Measurements from ENCODE around the gene IWS1.

The IWS1 gene

DNA sequence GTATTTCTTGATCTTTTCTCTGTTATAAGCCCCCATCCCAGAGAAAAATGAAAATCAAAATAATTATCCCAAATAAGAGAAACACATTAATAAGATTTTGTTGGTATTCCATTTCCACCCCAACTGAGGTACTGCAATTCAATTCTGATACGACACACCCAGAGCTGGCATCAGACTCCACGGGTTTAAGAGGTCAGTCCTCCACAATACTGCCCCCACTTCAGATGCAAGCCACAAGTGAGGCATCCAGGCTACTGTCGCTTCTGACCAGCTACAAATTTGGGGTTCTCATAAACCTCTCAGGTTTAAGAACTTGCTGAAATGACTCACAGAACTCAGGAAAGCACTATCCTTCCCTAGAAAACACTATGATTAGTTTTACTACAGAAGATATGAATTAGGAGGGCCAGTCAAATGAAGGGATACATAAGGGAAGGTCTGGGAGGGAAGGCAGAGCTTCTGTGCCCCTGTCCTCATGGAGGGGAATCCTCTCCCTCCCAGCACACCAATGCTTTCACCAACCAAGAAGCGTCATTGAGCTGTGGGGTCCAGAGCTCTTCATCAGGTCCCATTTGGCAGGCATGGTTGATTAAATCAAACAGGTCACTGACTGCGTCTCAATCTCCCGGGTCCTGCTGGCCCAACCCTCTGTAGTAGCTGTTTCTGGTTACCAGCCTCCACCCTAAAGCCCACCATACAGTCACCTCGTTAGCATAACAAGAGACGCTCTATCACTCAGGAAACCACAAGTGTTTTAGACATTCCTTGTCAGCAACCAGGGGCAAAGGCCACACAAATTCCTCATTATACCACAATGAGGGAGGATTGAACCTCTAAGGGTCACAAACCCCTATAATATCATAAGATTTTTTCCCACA lies 46.2 kb downstream of the IWS1 start:
- no peak for DNase-seq
- H3K4me3 ChIP-seq (ENCODE audit: insufficient read depth, low read depth, low read length, poor library complexity, severe bottlenecking): no peak overlapping the region
- H3K36me3 ChIP-seq (ENCODE audit: control insufficient read depth, insufficient read depth, low read length): peaks cover 33% of the 10 kb centered on the region
- H3K4me1 ChIP-seq (ENCODE audit: control insufficient read depth, insufficient read depth, low read length, poor library complexity, severe bottlenecking): no peaks in the 10 kb centered on the region
- no peak overlapping the region for H3K27ac ChIP-seq (ENCODE audit: insufficient read depth, low read length, poor library complexity, severe bottlenecking)
- no peaks in the 10 kb centered on the region for H3K9me3 ChIP-seq (ENCODE audit: control insufficient read depth, low read length)
- no peaks in the 10 kb centered on the region for H3K27me3 ChIP-seq (replicated peaks; ENCODE audit: control insufficient read depth, insufficient read depth, low read length, poor library complexity, severe bottlenecking)

DNA sequence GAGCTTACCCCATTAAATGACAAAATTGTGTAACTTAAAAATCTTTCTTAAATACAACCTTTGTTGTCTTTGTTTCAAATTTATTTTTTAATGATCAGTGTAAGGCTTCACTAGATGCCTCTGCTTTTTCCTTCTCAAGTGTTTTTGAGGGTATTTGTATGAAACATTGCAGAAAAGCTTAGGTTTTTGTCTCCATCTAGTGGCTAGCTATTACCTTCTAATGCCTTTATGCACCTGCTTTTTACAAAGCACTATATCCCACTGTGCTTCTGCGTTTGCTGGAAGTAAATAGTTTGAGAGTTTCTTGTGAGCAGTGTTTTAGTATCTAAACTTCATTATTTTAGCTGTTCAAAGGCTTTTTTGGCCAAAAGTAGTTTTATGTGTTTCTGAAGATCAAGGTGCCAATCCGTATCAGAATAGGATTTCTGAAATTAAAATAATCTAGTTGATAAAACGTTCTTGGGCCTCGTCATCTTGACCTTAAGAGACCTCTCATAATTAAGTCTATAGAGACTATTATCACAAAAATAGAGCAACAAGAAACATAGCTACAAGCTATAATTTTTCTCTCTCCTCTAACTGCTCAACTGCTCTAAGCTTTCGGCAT lies 47.0 kb downstream of the IWS1 start:
- no peak for DNase-seq
- Histone ChIP-seq H3K27ac (ENCODE audit: insufficient read depth, low read length, poor library complexity, severe bottlenecking) (no peak overlapping the region), H3K4me3 (ENCODE audit: insufficient read depth, low read depth, low read length, poor library complexity, severe bottlenecking) (no peak overlapping the region), H3K9me3 (ENCODE audit: control insufficient read depth, low read length) (no peaks in the 10 kb centered on the region), H3K27me3 (replicated peaks; ENCODE audit: control insufficient read depth, insufficient read depth, low read length, poor library complexity, severe bottlenecking) (no peaks in the 10 kb centered on the region), H3K36me3 (ENCODE audit: control insufficient read depth, insufficient read depth, low read length) (peaks cover 30% of the 10 kb centered on the region), H3K4me1 (ENCODE audit: control insufficient read depth, insufficient read depth, low read length, poor library complexity, severe bottlenecking) (no peaks in the 10 kb centered on the region)

- H3K27me3 ChIP-seq (replicated peaks; ENCODE audit: control insufficient read depth, insufficient read depth, low read length, poor library complexity, severe bottlenecking): no peaks in the 10 kb centered on the region
- H3K27ac ChIP-seq (ENCODE audit: insufficient read depth, low read length, poor library complexity, severe bottlenecking): no peak overlapping the region
- no peak for DNase-seq
- no peaks in the 10 kb centered on the region for H3K4me1 ChIP-seq (ENCODE audit: control insufficient read depth, insufficient read depth, low read length, poor library complexity, severe bottlenecking)
- H3K4me3 ChIP-seq (ENCODE audit: insufficient read depth, low read depth, low read length, poor library complexity, severe bottlenecking): no peak overlapping the region
- H3K36me3 ChIP-seq (ENCODE audit: control insufficient read depth, insufficient read depth, low read length): peaks cover 9% of the 10 kb centered on the region
- H3K9me3 ChIP-seq (ENCODE audit: control insufficient read depth, low read length): no peaks in the 10 kb centered on the region
Observed at GRCh38 chr2:127475788-127476187, 50.5 kb downstream of the IWS1 start.

DNA sequence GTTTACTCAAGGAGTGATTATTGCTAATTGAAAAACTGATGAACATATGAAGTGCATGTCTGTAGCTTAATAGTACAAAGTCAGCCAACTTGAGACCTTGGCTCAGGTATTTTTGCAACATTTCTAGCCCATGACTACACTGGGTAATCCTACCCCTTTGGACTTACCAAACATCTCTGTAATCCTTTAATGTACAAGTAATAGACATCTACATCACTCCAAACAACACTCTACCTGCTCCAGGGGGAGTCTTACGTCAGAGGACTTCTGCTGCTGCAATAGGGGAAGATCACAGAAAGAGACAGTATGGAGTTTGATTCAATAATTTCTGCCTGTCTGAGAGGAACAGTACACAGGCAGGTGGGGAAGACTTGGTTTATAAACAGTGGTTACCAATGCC lies 54.0 kb downstream of the IWS1 start:
- Histone ChIP-seq H3K4me3 (ENCODE audit: insufficient read depth, low read depth, low read length, poor library complexity, severe bottlenecking) (no peak overlapping the region), H3K27ac (ENCODE audit: insufficient read depth, low read length, poor library complexity, severe bottlenecking) (no peak overlapping the region), H3K9me3 (ENCODE audit: control insufficient read depth, low read length) (no peaks in the 10 kb centered on the region), H3K4me1 (ENCODE audit: control insufficient read depth, insufficient read depth, low read length, poor library complexity, severe bottlenecking) (no peaks in the 10 kb centered on the region), H3K36me3 (ENCODE audit: control insufficient read depth, insufficient read depth, low read length) (peaks cover 3% of the 10 kb centered on the region), H3K27me3 (replicated peaks; ENCODE audit: control insufficient read depth, insufficient read depth, low read length, poor library complexity, severe bottlenecking) (no peaks in the 10 kb centered on the region)
- DNase-seq: no peak

DNA sequence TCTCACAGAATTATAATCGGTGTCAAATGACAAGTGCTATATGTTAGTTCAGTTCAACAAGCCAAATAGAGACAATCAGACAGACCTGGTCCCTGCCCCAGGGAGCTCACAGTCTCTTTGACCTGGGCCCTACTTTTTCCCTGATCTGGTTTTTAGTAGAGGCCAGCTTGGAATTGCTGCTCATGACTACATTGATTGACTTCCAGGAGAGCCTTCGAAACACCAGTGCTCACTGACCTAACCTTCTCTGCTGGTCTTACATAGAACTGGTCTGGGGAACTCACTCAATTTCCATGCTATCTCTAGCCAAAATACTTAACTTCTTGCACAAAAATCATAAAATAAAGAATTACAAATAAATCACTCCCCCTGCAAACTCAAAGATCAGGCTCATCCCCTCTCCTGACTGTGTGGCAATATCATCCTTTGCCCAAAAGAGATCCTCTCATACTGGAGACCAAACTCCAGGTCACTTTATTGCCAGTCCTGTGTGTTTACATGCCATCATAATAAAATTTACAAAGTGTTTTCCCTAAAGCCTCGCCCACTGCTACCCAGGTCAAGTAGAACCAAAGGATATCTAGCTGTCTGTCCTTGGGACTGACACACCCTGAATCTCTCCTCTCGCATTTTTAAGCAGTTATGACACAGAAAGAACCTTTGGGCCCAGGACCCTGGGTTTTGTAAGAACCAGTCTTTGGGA lies 54.9 kb downstream of the IWS1 start:
- Histone ChIP-seq H3K36me3 (ENCODE audit: control insufficient read depth, insufficient read depth, low read length) (peaks cover 3% of the 10 kb centered on the region), H3K27ac (ENCODE audit: insufficient read depth, low read length, poor library complexity, severe bottlenecking) (no peak overlapping the region), H3K4me3 (ENCODE audit: insufficient read depth, low read depth, low read length, poor library complexity, severe bottlenecking) (no peak overlapping the region), H3K4me1 (ENCODE audit: control insufficient read depth, insufficient read depth, low read length, poor library complexity, severe bottlenecking) (no peaks in the 10 kb centered on the region), H3K9me3 (ENCODE audit: control insufficient read depth, low read length) (no peaks in the 10 kb centered on the region), H3K27me3 (replicated peaks; ENCODE audit: control insufficient read depth, insufficient read depth, low read length, poor library complexity, severe bottlenecking) (no peaks in the 10 kb centered on the region)
- no peak for DNase-seq

GRCh38 chr2:127469974-127470373 lies 56.3 kb downstream of the IWS1 start:
- Histone ChIP-seq H3K27ac (ENCODE audit: insufficient read depth, low read length, poor library complexity, severe bottlenecking) (no peak overlapping the region), H3K4me3 (ENCODE audit: insufficient read depth, low read depth, low read length, poor library complexity, severe bottlenecking) (no peak overlapping the region), H3K36me3 (ENCODE audit: control insufficient read depth, insufficient read depth, low read length) (peaks cover 3% of the 10 kb centered on the region), H3K4me1 (ENCODE audit: control insufficient read depth, insufficient read depth, low read length, poor library complexity, severe bottlenecking) (no peaks in the 10 kb centered on the region), H3K27me3 (replicated peaks; ENCODE audit: control insufficient read depth, insufficient read depth, low read length, poor library complexity, severe bottlenecking) (no peaks in the 10 kb centered on the region), H3K9me3 (ENCODE audit: control insufficient read depth, low read length) (no peaks in the 10 kb centered on the region)
- no peak for DNase-seq

DNA sequence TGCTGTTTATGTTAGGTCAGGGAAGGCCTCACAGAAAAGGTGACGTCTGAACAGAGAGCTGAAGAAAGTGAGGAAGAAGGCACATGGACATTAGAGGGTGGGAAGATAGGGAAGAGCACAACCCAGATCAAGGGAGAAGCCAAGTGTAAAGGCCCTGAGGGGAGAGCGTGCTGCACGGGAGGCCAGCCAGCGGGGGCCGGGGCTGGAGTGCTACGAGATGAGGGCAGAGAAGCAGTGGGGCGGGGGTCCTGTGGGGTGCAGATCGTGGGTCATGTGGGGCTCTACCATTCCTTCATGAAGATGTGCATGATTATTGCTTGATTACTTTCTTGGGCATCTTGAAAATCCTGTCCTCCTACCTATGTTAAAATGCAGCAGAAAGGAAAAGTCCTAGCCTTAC lies 57.2 kb downstream of the IWS1 start:
- Histone ChIP-seq H3K4me3 (ENCODE audit: insufficient read depth, low read depth, low read length, poor library complexity, severe bottlenecking) (no peak overlapping the region), H3K9me3 (ENCODE audit: control insufficient read depth, low read length) (no peaks in the 10 kb centered on the region), H3K27ac (ENCODE audit: insufficient read depth, low read length, poor library complexity, severe bottlenecking) (no peak overlapping the region), H3K36me3 (ENCODE audit: control insufficient read depth, insufficient read depth, low read length) (peaks cover 3% of the 10 kb centered on the region), H3K4me1 (ENCODE audit: control insufficient read depth, insufficient read depth, low read length, poor library complexity, severe bottlenecking) (no peaks in the 10 kb centered on the region), H3K27me3 (replicated peaks; ENCODE audit: control insufficient read depth, insufficient read depth, low read length, poor library complexity, severe bottlenecking) (no peaks in the 10 kb centered on the region)
- no peak for DNase-seq

DNA sequence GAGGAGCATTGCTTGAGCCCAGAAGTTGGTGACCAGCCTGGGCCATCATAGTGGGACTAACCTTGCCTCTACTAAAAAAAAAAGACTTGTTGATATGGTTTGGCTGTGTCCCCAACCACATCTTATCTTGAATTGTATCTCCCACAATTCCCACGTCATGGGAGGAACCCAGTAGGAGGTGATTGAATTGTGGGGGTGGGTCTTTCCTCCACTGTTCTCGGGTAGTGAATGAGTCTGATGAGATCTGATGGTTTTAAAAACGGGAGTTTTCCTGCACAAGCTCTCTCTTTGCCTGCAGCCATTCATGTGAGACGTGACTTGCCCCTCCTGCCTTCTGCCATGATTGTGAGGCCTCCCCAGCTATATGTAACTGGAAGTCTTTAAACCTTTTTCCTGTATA lies 61.0 kb downstream of the IWS1 start:
- Histone ChIP-seq H3K9me3 (ENCODE audit: control insufficient read depth, low read length) (no peaks in the 10 kb centered on the region), H3K27ac (ENCODE audit: insufficient read depth, low read length, poor library complexity, severe bottlenecking) (no peak overlapping the region), H3K4me3 (ENCODE audit: insufficient read depth, low read depth, low read length, poor library complexity, severe bottlenecking) (no peak overlapping the region), H3K4me1 (ENCODE audit: control insufficient read depth, insufficient read depth, low read length, poor library complexity, severe bottlenecking) (no peaks in the 10 kb centered on the region), H3K27me3 (replicated peaks; ENCODE audit: control insufficient read depth, insufficient read depth, low read length, poor library complexity, severe bottlenecking) (no peaks in the 10 kb centered on the region), H3K36me3 (ENCODE audit: control insufficient read depth, insufficient read depth, low read length) (peaks cover 3% of the 10 kb centered on the region)
- DNase-seq: no peak

DNA sequence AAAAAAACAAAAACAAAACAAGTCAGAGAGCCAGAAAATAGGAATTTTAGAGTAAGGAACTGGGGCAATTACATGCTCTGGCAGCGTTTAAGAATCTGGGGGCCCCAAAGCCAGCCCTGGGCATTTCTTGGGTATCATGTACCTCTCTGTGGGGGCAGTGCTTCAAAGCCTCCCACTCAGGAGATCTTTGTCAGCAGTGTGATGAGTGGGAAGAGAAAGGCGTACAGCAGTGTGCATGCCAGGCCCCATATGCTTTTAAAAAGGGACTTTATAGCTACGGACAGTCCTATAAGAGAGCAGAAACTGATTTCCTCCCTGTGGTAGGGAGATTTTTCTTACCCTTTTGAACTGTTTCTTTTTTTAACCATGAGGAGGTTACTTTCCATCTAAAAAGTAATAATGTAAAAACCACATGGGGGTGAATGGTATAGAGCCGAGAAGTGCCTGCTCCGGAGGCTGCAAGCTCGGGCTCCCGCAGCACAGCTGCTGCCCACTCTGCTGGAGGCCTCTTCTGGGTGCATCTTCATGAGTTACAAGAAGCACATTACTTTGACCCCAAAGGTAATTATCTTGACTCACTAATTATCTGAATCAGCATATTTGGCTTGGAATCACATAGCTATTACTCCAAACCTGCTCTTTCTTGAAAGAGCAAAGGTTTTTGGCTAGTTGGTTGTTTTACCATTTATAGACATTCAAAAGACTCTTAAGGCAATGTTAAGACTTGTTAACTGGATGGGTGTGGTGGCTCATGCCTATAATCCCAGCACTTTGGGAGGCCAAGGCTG lies 61.6 kb downstream of the IWS1 start:
- Histone ChIP-seq H3K4me1 (ENCODE audit: control insufficient read depth, insufficient read depth, low read length, poor library complexity, severe bottlenecking) (no peaks in the 10 kb centered on the region), H3K4me3 (ENCODE audit: insufficient read depth, low read depth, low read length, poor library complexity, severe bottlenecking) (no peak overlapping the region), H3K27ac (ENCODE audit: insufficient read depth, low read length, poor library complexity, severe bottlenecking) (no peak overlapping the region), H3K36me3 (ENCODE audit: control insufficient read depth, insufficient read depth, low read length) (peaks cover 3% of the 10 kb centered on the region), H3K27me3 (replicated peaks; ENCODE audit: control insufficient read depth, insufficient read depth, low read length, poor library complexity, severe bottlenecking) (no peaks in the 10 kb centered on the region), H3K9me3 (ENCODE audit: control insufficient read depth, low read length) (no peaks in the 10 kb centered on the region)
- DNase-seq: no peak

Measured in effector memory CD4-positive, alpha-beta T cell (primary cell).